Activated T-cell treated with anti-CD3 and anti-CD28 coated beads, Interleukin-2, amount 50 U/mL, for 1 hour (primary cell): ENCODE results near the gene OR10A4.
"Not testable (repeated sequence)": the region's sequence is repeated elsewhere in the genome, so short reads cannot be mapped to it uniquely, and the experiment has no call there.

Experiments
- DNase-seq: peaks from one replicate; pipeline ENCODE4 v3.0.0-alpha.2; 2020

OR10A4 gene

DNA sequence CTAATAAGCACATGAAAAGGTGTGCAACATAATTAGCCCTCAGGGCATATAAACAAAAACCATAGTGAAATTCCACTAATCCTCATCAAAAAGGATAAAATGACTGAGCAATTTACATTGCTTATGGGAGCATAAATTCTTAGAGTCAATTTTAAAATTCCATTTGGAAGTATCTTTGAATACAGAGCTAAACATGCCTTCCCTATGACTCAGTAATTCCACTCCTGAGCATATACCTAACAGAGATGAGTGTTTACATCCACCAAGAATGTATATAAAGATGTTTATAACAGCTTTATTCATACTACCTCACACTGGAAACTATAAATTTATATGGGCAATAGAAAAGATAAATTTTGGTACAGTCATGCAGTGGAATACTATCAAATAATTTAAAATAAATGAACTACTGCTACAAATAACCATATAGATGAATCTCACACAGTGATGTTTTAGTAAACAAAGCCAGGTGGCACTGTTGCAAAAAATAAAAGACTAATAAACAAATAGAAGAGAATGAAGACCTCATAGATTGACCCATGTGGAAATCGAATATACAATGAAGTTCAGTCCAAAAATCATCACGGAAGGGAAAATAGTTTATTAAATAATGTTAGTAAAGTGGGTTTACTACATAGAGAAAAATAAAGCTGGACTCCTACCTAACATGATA is 24.0 kb downstream of the OR10A4 start:
- no peak for DNase-seq

DNA sequence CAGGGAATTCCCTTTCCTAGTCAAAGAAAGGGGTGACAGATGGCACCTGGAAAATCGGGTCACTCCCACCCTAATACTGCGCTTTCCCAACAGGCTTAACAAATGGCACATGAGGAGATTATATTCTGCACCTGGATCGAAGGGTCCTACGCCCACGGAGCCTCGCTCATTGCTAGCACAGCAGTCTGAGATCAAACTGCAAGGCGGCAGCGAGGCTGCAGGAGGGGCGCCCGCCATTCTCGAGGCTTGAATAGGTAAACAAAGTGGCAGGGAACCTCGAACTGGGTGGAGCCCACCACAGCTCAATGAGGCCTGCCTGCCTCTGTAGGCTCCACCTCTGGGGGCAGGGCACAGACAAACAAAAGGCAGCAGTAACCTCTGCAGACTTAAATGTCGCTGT is 28.4 kb downstream of the OR10A4 start:
- not testable (repeated sequence) for DNase-seq

DNA sequence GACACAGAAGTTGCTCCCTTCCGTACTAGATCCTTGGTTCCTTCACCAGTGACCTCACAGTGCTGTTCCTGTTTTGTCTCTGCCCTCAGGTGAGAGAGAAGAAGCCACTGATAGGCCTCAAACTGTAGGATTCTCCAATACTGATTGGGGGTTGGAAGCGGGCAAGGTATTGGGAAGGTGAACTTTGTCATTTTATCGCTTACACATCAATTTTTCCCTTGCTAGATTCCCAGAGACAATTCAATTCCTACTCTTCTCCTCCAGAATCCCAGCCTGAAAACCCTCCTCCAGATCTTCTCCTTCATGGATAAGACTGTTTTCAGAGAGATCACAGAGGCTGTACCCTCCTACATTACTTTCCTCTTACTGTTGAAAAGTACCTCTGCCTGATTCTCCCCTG is 35.0 kb downstream of the OR10A4 start:
- no peak for DNase-seq

DNA sequence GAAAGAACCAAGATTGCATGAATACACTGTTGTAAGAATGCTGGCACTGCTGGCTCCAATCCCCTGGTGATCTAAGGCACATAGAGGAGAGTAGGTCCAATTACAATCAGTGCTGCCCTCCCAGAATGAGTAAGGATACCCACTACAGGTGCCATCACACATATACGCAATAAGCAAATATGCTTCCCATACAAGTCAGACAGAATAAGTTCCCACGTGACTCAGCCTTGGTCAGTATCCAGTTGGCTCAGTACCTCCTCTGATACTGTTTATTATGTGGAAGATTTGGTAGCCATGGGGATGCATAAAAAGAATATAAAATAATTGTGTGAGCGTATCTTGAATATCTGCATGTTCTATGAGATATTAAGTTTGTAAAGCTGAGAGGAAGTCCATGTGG is 35.5 kb downstream of the OR10A4 start:
- no peak for DNase-seq

DNA sequence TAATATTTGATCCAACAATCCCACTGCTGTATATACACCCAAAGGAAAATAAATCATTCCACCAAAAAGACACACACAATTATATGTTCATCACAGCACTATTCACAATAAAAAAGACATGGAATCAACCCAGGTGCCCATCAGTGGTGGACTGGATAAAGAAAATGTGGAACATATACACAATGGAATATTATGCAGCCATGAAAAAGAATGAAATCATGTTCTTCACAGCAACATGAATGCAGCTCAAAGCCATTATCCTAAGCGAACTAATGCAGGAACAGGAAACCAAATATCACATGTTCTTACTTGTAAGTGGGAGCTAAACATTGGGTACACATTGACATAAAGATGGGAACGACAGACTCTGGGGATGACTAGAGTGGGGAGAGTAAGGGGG is 43.3 kb downstream of the OR10A4 start:
- no peak for DNase-seq

DNA sequence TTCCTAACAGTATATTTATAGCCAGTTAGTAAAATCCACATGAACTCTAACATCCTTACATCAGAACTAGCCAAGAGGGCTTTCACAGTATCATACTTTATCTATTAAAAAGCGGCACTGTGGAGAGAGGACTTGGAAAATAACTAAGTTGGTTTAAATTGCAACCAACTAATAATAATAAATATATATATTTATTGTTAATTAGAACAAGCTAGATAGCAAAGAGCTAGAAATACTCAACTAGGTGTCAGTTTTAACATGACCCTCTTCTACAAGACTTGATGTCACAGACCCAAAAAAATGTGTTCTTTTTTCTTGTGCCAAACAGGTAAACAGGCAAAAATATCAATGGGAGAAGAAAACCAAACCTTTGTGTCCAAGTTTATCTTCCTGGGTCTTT is 44.3 kb downstream of the OR10A4 start, which contains the start of gene OR2D3:
Gene OR2D3, plus strand, starts transcription at position 301 of the 400 bp plus-strand sequence. Its CDS starts 0 bp downstream, at position 301.
- DNase-seq = no peak

DNA sequence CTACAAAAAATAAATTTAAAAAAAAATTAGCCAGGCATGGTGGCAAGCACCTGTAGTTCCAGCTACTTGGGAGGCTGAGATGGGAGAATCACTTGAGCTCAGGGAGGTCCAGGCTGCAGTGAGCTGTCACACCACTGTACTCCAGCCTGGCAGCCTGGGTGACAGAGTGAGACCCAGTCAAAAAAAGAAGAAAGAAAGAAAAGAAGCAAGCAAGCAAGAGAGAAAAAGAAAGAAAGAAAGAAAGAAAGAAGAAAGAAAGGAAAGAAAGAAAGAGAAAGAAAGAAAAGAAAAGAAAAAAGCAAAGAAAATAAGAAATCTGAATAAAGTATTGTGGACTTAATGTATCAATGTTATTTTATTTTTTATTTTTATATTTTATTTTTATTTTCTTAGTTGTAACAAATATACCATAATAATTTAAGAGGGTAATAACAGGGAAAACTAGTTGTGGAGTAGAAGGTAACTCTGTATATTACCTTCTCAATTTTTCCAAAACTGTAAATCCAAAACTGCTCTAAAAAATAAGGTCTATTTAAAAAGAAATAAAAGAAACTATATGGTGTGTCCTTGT is 48.7 kb downstream of the OR10A4 start:
- DNase-seq = no peak

DNA sequence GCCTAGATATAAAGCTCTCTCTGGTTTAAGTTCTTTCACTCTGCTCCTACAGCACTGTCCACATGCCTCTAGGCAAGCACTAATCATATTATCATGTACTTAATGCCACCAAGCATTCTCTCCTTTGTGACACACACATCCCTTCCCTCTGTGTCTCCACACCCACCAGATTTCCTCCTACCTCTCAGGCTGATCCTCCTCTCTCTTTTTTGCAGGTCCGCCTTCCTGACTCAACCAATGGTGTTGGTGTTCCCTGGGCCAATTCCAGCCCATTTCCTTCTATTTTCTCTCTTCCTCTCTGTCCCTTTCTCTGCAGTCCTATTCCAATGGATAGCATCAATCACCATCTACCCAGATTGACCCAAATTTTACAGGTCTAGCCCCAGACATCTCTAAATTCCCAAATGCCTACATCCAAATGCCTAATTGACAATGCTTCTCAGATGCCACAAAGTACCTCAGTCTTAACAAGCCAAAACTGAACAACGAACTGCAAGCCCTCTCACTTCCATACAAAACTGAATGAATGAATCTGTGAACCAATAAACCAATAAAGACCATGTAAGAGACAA is 49.3 kb downstream of the OR10A4 start:
- no peak for DNase-seq

DNA sequence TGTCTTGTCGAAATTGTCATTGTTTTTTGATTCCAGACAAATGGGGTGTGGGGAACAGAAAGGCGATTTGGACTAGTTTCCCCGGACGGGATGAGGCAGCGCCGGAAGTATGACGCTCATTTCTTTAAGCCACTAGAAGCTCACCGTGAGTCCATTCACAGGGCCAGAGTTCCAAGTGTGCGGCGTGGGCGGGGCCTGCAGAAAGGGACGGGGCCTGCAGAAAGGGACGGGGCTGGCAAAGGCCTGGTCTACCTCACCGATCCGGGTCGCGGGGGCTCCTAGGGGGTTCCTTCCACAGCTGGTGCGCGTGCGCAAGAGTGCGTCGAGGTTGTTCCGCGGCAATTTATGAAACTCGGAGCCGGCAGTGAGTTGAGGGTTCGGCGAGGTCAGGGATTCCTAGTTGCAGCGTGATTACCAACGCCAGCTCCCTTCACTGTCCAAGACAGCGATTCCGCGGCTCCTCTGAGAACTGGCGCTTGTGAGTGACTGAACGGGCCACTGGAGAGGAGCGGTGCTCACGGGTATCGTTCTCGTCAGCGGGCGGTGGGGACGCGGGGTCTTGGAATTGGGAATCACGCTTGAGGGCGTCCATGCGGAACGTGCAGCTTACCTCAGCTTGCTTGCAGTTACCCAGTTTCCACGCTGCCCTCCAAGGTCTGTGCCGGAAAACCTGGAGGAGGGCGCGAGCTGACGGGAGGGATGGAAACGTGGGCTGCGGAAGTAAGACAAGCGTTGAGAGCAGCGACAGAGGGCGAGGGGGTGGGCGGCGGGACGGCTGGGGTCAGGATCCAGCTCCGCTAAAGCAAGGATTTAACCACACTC is 50.0 kb downstream of the OR10A4 start, which contains the start of gene ZNF215:
Gene ZNF215, plus strand, starts transcription at position 219 of the 822 bp plus-strand sequence. CDS start 5,847 bp downstream, outside the sequence.
- DNase-seq = peak; percentile 33

DNA sequence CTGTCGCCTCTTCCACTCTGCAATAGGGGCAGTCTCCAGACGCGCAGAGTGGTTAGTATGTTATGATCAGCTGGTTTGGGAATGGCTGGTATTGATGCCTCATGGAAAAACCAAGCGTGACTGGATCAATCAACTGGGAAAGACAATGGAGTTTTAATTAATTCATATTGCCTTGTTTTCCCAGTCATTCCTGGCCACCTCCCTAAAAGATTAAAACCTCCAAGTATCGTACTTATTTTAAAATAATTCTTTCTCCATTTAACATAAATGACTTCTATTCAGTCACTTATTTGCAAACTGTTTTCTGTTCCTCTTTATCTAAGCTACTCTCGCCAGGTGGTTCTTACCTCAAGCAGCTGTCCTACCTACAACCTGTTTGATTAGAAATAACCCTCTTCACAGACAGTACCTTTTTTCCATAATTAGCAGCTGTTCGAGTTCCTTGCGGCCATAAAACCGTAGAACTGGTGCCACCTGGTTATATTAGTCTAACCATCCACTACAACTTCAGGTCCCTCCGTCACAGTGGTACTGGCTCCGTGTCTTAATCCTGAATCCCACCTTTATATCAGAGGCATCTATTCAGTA is 50.7 kb downstream of the OR10A4 start:
- DNase-seq = no peak
